Ramos (cell line): ENCODE results near the gene PICALM.
"Not testable (repeated sequence)": the region's sequence is repeated elsewhere in the genome, so short reads cannot be mapped to it uniquely, and the experiment has no call there.

Experiments used
- in situ Hi-C: fragments of 300-500 bp; cut with MboI; formaldehyde crosslinking; loops from one replicate; pipeline ENCODE4 v1.14.3; 2022; ENCODE audit warnings: low sequenced_read_pairs; ENCODE audit not compliant: unreplicated experiment

Gene PICALM

DNA sequence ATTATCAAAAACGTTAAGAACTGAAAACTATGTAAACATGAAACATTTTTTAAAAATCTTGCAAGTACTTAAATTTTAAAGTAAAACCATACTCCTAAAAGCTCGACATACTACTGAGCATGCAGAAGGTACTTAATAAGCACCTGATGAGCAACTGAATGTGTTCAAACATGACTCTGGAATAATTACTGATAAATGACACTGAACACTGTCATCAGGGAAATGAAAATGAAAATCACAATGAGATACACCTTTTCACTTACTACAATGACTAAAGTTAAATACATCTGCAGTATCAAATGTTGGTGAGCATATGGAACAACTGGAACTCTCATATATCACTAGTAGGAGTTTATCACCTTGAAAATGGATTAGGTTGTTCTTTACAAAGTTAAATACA, 65.2 kb downstream of the PICALM start:
- in situ Hi-C loops: no loop called here

DNA sequence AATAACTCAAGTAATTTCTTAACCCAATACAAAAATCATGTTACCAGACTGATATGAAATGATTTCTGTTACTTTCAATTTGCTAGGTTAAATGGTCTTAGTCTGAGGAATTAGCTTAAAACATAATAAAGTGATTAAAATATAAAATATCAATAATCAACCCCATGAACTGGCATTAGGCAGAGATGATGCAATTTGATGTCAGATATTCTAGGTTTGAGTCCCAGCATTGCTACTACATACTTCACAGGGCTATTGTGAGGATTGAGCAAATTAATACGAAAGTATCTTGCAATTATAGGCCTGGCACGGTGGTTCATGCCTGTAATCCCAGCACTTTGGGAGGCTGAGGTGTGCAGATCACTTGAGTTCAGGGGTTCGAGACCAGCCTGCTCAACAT, 66.5 kb downstream of the PICALM start:
- in situ Hi-C loops: no loop called here

DNA sequence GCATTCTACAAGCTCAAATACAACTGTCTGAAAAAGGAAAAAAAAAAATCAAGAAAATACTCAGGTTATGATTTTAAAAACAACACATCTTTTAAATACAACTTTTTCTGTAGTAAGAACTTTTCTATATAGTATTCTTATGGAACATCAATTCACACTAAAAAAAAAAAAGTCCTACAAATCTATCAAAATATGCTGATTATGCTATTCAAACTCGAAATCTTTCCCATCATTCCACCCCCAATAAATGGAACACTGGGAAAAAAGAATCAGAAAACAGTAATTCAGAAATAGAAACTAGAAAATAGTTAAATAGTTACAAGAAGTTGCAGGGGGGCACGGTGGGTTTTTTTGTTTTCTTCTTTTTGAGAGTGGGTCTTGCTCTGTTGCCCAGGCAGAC, 77.4 kb downstream of the PICALM start:
- in situ Hi-C loops: no loop called here

DNA sequence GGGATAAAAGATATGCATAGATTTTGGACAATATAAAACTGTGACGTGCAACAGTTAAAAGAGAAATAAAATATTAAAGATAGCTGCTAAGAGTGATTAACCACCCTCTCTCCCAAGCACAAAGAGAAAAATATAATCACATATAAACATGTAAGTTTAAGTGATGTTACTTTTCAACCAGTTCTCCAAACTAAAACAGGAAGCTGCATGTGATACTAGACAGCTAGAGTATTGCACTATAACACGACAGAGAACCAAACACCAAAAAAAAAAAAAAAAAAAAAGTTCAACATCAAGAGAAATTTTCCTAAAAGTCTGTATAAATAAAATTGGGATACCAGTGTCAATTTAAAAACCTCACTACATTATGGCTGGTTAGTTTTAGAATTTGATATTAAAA, 79.1 kb downstream of the PICALM start:
- in situ Hi-C loops: no loop called here

DNA sequence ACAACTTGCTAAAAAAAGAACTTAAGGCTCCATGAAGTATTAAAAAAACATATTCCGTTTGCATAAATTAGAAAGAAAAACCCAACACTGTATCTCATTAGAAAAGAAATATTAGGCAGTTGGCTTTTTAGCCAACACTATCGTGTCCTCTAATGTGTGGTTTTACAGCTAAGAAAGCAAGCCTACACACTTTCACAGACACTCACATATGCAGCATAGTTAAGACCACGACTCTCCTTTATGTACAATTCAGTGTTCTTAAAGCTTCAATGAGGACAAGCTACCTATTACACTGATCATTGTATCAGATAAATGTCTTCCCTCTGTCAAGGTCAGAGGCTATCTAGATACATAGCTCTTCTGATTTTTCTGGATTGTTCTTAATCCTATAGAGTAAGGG, 80.1 kb downstream of the PICALM start:
- in situ Hi-C loops: no loop called here

DNA sequence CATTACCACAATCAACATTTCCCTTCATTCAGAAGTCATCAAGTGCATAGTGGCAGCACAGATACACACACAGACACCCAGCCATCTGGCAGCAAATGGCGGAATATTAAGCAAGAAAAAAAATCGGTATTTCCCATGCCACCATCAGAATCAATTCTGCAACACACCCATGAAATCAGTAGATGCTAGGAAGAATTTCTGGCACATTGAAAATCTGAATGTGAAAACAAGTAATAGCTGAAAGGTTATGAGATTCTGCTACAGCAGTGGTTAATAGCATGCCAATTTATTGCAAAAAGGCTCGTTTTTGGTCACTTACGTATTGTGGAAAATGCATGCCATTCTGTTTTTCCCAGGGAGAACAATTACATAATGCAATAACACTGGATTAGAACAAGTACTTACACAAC, 91.1 kb downstream of the PICALM start:
- in situ Hi-C loops: no loop called here

DNA sequence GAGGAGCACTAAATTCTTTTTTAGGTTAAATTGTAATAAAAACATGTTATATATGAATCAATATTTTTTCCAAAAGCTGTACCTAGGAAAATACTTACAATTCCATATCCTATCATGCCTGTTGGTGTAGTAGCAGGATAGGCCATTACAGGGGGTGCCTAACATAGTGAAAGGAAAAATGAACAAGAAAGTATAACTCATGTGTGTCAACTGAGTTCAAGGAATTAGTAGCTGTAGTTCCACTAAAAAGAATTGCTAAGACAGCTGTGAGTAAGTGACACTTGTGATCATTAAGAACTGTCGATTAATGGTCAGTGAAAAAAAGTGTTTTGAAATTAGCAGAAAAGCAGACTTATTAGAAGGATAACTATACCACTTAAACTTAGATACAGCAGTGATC, 92.4 kb downstream of the PICALM start:
- in situ Hi-C loops: no loop called here

DNA sequence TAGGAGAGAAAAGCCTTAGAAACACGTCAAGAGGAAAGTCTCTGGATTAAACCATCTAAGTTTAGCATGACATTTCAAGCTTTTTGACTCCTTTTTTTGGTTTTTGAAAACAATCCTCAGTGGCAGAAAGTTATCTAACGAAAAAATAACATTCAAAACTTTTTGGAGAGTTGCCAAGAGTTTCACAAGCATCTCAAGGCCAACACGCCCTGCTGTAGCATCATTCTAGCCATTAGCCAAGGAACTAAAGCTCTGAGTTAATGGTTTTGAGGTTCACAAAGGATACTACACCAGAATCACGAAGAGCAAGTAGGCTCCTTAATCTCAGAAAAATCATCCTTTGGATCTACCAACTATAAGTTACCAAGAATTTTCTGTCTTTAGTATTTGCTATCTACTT, 94.8 kb downstream of the PICALM start:
- in situ Hi-C loops: no loop called here

DNA sequence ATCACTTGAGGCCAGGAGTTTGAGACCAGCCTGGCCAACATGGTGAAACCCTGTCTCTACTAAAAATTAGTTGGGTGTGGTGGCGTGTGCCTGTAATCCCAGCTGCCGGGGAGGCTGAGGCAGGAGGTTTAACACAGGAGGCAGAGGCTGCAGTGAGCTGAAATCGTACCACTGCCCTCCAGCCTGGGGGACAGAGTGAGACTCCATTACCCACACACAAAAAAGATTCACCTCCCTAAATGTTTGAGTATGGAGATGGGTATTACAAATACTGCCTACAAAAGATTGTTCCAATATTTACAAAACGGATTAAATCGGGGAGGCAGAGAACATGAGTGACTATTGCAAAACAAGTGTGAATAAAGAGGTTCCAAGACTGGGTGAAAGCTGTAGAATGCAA, 98.3 kb downstream of the PICALM start:
- in situ Hi-C loops: no loop called here

DNA sequence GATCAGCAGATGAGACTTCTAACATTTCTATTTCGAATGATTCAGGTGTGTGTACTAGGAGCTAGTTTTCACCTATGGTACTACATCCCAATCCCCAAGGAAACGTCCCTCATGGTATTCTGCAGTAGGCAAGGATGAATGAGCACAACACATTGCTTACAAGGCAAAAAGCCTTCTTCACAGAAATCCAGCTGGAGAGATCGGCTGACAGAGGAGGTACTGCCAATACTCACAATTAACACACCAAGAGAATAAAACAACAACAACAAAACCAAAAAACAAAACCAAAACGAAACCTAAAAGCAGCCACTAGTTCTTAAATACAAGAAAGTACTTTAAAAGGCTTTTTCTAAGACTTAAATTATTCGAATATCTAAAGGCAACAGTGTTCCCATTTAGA, 101.4 kb downstream of the PICALM start:
- in situ Hi-C loops: no loop called here

DNA sequence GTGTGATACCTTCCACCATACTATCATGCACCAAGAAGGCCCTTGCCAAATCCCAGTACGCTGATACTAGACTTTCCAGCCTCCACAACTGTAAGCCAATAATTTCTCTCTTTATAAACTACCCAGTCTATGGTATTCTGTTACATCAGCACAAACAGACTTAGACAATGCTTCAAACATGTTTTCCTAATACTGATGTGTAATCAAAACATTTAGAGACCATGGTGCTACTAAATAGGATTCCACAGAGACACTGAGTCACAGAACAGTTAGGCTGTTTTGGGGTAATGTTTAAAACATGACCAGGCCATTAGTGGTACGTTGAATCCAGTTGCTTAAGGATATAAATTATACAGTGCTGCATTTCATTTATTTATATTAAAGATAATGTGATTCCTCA, 103.7 kb downstream of the PICALM start:
- in situ Hi-C loops: no loop called here

DNA sequence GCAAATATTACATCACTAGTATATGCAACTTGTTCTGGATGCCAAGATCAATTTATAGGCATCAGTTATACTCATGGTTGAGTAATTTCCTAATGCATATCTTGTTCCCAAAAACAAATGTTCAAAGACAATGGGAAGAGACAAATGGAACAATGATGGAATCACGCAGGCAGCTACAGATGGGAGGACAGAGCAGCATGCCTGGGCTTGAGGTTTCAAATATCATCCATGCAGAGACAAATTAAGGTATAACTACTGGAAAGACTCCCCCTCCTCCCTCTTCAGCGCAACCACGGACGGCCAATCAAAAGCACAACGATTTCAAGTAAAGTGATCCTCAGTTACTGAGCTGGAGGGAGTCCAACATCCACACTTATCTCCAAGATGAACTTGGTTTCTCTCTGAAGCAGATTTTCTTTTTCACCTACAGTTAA, 106.9 kb downstream of the PICALM start:
- in situ Hi-C loops: no loop called here

DNA sequence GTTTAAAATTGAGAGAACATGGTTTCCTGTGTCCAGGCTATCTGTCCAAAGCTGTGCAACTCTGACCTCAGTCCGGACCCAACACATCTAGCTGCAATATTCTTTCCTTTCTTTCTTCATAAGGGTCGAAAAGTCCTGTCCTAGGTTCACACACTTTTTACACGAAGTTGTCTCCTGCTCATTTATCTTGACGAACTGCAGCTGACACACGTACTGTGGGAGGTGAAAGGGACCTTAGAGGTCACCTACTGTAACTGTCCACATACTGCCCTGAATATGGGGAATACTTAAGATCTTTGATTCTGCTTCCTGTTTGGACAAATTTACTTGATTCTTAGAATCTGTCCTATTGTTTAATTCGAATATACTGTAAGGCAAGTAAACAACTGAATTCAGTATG, 107.8 kb downstream of the PICALM start:
- in situ Hi-C loops: no loop called here

DNA sequence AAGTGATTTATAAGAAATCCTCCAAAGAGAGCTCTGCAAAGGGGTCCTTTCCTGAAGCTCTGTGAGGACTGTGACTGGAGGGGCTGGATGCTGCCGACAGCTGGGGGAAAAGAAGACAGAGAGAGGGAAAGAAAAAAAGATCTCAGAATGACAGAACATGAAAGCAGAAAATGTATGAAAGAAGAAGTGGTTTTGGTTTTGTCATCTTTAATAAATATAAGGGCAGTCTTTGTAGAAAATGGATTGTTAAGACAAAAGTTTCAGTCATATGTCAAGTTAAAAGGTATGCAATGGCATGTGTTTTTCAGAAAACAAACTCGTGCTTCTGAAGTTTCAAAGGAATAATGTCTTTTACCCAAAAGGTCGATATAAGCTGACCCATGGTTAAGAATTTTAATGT, 108.2 kb downstream of the PICALM start:
- in situ Hi-C loops: no loop called here

DNA sequence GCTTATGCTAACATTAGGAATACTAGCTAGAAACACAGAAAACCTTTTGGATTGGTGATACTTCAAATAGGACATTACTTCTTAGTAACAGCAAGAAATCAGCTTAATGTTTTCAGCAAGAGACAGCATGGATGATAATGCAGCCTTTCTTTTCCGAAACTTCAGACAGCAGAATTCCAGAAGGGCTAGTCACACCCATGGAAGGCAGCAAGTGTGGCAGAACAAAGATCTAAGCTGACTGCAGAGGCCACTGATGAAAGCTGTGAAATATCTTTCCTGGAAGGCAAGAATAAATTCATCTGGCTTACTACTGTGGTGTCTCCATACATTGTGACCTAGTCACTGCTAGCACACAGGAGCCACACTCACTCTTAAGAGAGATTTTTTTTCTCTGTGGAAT, 113.4 kb downstream of the PICALM start:
- in situ Hi-C loops: no loop called here

DNA sequence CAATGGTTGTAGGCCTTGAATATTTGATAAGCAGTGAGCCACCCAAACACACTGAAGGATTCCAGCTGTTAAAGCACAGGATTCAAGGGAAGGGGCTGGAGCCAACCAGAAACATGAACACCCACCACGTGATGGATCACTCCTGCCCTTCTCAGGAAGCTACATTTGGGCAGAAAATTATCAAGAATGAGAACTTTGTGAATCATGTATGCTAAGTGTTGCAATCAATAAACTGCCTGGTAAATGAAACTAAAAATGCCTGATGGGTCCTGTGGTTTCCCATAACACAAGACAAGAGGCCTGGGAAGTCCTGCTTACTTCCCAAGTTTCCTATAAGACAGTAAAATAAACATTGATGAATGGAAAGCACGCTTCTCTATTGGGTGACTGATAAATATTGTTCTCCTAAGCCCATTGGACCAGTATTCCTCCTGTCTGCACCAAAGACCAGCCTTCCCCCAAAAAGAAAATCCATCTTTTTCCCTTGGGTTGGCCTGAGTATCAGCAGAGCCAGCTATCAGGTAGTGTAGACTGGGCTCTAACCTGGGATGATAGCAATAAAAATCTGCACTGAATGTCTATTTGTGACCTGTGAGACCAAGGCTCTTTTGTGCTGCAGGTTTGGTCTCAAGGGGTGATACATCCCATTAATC, 115.3 kb downstream of the PICALM start:
- in situ Hi-C loops: no loop called here

DNA sequence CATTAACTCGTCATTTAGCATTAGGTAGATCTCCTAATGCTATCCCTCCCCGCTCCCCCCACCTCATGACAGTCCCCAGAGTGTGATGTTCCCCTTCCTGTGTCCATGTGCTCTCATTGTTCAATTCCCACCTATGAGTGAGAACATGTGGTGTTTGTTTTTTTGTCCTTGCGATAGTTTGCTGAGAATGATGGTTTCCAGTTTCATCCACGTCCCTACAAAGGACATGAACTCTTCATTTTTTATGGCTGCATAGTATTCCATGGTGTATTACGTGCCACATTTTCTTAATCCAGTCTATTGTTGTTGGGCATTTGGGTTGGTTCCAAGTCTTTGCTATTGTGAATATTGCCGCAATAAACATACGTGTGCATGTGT, 116.8 kb downstream of the PICALM start:
- in situ Hi-C loops: not testable (repeated sequence)

DNA sequence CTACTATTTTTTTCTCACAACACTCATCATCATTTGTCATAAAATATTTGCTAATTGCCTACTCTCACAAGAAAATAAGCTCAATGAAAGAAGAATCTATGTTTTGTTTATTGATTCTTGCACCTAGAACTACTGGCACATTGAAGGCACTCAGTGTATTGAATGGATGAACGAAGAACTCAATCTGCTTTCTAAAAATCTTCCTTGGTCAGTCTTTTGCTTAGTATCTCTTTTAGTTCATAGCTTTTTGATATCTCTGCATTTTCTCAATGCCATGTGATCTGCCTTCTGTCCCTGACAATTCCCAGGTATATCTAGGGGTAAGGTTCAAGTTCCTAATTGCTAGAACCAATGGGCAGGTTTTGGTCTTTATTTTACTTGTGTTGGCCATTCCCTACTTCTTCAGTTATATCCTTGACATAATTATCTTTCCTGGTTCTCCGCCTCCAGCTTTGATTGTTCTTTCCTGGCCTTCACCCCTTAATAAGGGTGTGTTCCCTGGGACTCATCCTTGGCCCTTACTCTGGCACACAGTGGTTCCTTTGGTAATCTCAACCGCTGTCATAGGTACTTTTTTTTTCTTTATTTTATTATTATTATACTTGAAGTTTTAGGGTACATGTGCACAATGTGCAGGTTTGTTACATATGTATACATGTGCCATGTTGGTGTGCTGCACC, 117.3 kb downstream of the PICALM start:
- in situ Hi-C loops: no loop called here

DNA sequence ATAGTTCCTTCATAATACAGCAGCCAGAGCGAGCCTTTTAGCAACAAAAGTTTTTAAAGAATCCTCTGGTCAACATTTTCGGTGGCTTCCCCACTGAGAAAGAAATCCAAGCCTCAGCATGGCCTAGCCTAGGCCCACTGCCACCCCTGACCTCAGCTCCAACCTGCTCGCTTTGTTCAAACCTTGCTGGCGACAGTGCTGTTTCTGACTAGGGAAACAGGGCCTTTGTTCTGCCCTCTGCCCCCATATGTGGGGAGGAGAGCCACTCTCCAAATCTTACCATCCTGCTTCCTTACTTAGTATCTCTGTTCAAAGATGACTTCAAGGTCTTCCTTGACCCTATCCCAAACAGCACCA, 117.9 kb downstream of the PICALM start:
- in situ Hi-C loops: no loop called here

DNA sequence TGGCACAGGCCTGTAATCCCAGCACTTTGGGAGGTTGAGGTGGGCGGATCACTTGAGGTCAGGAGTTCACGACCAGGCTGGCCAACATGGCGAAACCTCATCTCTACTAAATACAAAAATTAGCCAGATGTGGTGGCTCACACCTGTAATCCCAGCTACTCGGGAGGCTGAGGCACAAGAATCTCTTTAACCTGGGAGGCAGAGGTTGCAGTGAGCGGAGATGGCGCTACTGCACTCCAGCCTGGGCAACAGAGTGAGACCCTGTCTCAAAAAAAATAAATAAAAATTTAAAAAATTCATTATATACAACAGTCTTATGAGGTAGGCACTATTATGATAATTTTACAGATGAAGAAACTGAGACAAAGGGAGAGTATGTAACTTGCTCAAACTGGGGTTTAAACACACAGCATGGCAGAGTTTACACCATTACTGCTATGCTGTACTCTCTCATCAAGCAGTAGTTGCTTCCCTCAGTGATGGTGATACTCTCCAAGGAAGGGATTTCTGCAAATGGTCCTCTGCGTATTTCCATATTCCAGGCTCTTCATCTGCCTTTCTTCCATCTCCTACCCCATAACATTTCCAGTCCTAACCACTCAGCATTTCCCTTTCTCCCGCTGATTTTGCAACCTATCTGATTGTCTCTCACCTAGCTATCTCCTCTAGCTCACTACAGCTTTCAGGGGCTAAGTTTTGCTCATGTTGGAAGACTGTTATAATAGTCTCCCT, 118.4 kb downstream of the PICALM start:
- in situ Hi-C loops: no loop called here

DNA sequence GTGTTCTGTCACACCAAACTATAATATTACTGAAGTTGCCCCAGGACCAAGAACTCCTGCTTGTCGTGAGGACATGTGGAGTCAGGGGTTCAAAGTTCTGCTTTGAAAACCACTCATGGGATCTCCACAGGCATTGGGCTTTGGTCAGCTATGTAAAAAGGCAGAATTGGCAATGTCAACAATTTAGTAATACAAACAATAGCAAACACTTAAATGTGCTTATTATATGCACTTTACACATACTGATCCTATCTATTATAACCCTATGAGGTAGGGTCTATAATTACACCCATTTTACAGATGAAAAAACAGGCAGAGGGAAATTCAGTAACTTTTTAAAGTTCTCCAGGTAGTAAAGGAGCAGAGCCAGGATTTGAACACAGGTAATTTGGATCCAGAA, 119.1 kb downstream of the PICALM start:
- in situ Hi-C loops: no loop called here

DNA sequence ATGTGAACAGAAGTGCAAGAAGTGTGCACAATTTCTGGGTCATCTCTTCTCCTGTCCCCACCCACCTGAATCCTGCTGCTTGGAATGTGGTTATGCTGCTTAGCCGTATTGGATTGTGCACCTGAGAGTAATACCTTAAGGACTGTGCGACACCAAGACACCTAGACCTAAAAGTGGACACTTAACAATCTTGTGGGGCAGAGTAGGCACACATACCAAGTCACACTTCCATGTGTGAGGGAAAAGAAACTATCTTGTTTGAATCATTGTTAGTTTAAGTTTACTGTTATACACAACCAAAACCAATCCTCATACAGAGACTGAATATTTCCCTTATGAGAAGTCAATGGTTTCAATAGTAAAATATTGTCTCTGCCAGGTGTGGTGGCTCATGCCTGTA, 120.0 kb downstream of the PICALM start:
- in situ Hi-C loops: no loop called here
